Neural crest cell (in vitro differentiated cells): ENCODE measurements around the gene SPG7. TPM values are rescaled to one million over a fixed set of nuclear protein-coding genes. Genes with fewer than 3 reads are reported as not detected.

Source experiments
- DNase-seq: peaks from one replicate; pipeline ENCODE4 v3.0.0; 2021; ENCODE audit warnings: low read depth, mixed read lengths, low spot score
- H3K27ac Mint-ChIP-seq: one replicate; pipeline ENCODE4 v1.8.0; 2021; ENCODE audit warnings: mild to moderate bottlenecking, mixed read lengths; ENCODE audit not compliant: unreplicated experiment
- H3K27me3 Mint-ChIP-seq: 2 replicates; pipeline ENCODE4 v1.8.0; 2021; ENCODE audit warnings: low read depth, mild to moderate bottlenecking, mixed read lengths
- H3K36me3 Mint-ChIP-seq: 2 replicates; pipeline ENCODE4 v1.8.0; 2021; ENCODE audit warnings: low read depth, mild to moderate bottlenecking, mixed read lengths
- H3K4me1 Mint-ChIP-seq: 2 replicates; pipeline ENCODE4 v1.8.0; 2021; ENCODE audit warnings: mixed read lengths
- H3K4me3 Mint-ChIP-seq: one replicate; pipeline ENCODE4 v1.8.0; 2021; ENCODE audit warnings: mild to moderate bottlenecking, mixed read lengths
- H3K9me3 Mint-ChIP-seq: 2 replicates; pipeline ENCODE4 v1.8.0; 2021; ENCODE audit warnings: mixed read lengths
- total RNA-seq: library from RNA; stranded (reverse); gene quantifications from 2 replicates; pipeline ENCODE4 v1.2.1, GENCODE V29; 2021
- TF ChIP-seq, protein P1 (sequence below): fragments of 200-600 bp; sonication (generic); conservative IDR thresholded peaks from 2 replicates; pipeline ENCODE4 v1.5.0; 2021; ENCODE audit warnings: antibody characterized with exemption, mild to moderate bottlenecking

SPG7 gene
- total RNA-seq, 1 donor from 2014 or later, result 137 TPM

DNA sequence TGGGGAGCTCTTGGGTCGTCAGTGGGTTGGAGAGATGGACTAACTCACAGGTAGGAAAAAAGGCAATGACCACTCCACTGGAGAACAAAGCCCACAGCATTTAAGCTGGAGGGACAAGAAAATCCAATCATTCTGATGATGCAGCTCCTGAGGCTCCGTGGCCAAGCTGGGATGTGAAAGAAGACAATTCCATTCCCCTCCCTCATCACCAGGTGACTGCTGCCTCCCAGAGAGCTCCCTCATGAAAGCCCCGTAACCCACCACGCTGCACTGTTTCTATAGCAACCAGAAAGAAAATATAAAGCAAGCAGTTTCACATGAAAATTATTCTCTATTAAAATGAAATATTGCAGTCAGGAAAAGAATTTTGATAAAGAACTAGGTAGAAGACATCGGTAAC lies 33.1 kb upstream of the SPG7 start:
- Mint-ChIP-seq H3K27ac (no peak overlapping the region), H3K27me3 (no peaks in the 10 kb centered on the region), H3K4me3 (no peak overlapping the region), H3K9me3 (no peaks in the 10 kb centered on the region), H3K4me1 (peaks cover 60% of the 10 kb centered on the region), H3K36me3 (no peaks in the 10 kb centered on the region)
- TF ChIP-seq, protein P1, sequence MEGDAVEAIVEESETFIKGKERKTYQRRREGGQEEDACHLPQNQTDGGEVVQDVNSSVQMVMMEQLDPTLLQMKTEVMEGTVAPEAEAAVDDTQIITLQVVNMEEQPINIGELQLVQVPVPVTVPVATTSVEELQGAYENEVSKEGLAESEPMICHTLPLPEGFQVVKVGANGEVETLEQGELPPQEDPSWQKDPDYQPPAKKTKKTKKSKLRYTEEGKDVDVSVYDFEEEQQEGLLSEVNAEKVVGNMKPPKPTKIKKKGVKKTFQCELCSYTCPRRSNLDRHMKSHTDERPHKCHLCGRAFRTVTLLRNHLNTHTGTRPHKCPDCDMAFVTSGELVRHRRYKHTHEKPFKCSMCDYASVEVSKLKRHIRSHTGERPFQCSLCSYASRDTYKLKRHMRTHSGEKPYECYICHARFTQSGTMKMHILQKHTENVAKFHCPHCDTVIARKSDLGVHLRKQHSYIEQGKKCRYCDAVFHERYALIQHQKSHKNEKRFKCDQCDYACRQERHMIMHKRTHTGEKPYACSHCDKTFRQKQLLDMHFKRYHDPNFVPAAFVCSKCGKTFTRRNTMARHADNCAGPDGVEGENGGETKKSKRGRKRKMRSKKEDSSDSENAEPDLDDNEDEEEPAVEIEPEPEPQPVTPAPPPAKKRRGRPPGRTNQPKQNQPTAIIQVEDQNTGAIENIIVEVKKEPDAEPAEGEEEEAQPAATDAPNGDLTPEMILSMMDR, result no peak
- no peak for DNase-seq

DNA sequence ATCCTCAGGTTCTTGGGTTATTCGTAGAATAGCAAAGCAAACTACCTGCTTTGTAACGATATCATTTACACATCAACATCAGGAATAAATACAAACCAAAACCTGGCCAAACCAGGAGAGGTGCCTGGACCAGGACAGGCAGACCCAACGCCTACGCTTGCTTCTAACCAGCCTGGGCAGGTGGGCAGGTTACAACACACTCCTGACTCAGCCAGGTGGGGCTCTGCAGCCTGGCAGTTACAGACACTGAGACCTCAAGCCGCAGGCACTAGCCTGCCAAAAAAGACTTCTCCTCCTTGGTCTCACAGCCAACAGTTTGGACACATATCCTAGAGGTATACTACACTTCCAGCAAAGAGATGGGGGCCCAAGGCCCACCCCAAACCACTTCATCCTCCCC lies 31.8 kb upstream of the SPG7 start:
- H3K27me3 Mint-ChIP-seq, result no peaks in the 10 kb centered on the region
- H3K36me3 Mint-ChIP-seq, result no peaks in the 10 kb centered on the region
- H3K9me3 Mint-ChIP-seq, result no peaks in the 10 kb centered on the region
- H3K4me3 Mint-ChIP-seq, result no peak overlapping the region
- DNase-seq, result no peak
- H3K4me1 Mint-ChIP-seq, result peaks cover 69% of the 10 kb centered on the region
- peak overlapping the region; percentile 6 for H3K27ac Mint-ChIP-seq
- TF ChIP-seq, protein P1, result no peak

DNA sequence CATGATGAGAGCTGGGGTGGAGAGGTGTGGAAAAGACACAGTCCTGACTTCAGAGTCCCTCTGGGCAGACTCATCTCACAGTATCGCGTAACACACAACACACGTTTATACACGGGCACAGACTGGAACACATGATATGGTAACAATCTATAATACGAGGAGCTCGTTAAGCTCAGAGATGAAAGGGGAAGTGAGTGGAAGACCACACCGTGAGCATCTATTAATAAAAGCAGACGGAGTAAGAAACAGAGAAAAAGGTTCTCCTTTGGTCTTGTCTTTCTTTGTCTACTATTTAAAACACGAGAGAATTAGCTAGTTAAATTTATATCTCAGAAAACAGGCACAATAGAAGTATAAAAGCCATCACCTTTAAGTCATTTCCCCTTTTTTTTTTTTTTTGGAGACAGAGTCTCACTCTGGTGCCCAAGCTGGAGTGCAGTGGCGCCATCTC lies 31.4 kb upstream of the SPG7 start:
- Mint-ChIP-seq H3K27me3 (no peaks in the 10 kb centered on the region), H3K4me3 (no peak overlapping the region), H3K36me3 (no peaks in the 10 kb centered on the region), H3K4me1 (peaks cover 70% of the 10 kb centered on the region), H3K9me3 (no peaks in the 10 kb centered on the region), H3K27ac (peak overlapping the region; percentile 6)
- TF ChIP-seq, protein P1, result no peak
- DNase-seq, result no peak

DNA sequence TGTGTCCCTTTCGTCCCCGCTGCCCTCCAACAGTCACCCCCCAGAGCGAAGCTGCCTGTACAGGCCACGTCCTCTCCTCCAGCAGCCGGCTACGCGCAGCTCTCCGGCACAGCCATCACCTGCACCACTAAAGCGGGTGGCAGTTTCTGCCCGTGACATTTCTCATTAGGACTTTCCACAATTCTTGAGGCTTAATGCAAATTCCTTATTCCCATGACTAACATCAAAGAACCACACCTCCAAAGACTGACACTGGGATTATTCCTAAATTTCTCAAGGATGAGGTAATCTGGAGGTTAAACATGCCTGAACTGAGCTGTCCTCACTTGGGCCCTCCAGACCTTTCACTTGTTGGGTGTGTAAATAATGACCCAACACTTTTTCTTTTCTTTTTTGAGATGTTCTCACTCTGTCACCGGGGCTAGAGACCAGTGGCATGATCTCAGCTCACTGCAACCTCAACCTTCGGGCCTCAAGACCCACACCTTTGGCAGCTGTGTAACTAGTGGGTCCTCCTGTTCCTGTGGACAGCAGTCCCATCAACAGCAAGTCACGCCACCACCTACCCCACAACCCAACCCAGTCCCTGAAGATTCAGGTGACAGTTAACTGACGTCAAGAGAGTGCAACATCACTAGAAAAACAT lies 29.5 kb upstream of the SPG7 start:
- no peak overlapping the region for H3K27ac Mint-ChIP-seq
- H3K36me3 Mint-ChIP-seq, result no peaks in the 10 kb centered on the region
- peaks cover 66% of the 10 kb centered on the region for H3K4me1 Mint-ChIP-seq
- no peaks in the 10 kb centered on the region for H3K9me3 Mint-ChIP-seq
- no peak overlapping the region for H3K4me3 Mint-ChIP-seq
- no peaks in the 10 kb centered on the region for H3K27me3 Mint-ChIP-seq
- TF ChIP-seq, protein P1, result no peak
- DNase-seq, result no peak

DNA sequence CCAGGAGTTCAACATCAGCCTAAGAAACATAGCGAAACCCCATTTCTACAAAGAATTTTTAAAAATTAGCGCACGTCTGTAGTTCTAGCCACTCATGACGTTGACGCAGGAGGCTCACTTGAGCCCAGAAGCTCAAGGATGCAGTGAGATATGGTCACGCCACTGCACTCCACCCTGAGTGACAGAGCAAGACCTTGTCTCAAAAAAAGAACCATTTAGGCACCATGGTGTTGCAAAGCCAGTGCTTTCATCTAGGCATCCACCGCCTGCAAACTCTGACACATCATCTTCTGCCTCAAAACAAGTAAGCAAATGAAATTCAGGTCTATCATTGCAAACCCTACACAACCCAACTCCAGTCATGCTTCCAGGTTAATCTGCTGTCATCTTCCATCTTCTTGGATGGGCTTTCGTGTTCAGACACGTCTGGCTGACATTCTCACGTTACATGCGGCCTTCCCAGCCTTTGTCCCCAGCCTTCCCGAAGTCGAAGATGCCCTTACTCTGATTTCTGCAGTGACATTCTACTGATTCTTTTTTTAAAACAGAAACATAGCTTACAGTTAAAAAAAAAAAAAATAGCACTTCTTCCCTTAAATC lies 26.7 kb upstream of the SPG7 start:
- Mint-ChIP-seq H3K4me3 (no peak overlapping the region), H3K4me1 (peaks cover 68% of the 10 kb centered on the region), H3K36me3 (no peaks in the 10 kb centered on the region), H3K27ac (no peak overlapping the region), H3K27me3 (no peaks in the 10 kb centered on the region), H3K9me3 (no peaks in the 10 kb centered on the region)
- TF ChIP-seq, protein P1, result no peak
- DNase-seq, result no peak
